Tibial artery (tissue), 4 donors: ENCODE results near the gene MX2.
A peak's percentile ranks its signal among the peaks of the same experiment; 100 is the strongest.

Experiments used
- DNase-seq, 2 donors: peaks; one replicate each; pipeline ENCODE4 v3.0.0-alpha.2; 2019
- H3K27ac ChIP-seq, 2 donors: fragments of 200-600 bp; sonication (generic) in 1 of 2; 1 replicate in 1 of 2; 2 replicates in 1 of 2; pipeline ENCODE4 v1.5.1; 2018 to 2019; ENCODE audit warnings: mild to moderate bottlenecking in 1 of 2
- H3K27me3 ChIP-seq, 2 donors: fragments of 200-600 bp; sonication (generic) in 1 of 2; one replicate each; pipeline versions ENCODE4 v1.5.1 to v1.6.0; 2016 to 2019
- H3K36me3 ChIP-seq, 3 donors: fragments of 200-600 bp; sonication (generic) in 2 of 3; one replicate each; pipeline ENCODE4 v1.5.1; 2016 to 2019; ENCODE audit warnings: mild to moderate bottlenecking in 2 of 3
- H3K4me1 ChIP-seq, 4 donors: fragments of 200-600 bp; sonication (generic) in 2 of 4; 1 replicate in 3 of 4; 2 replicates in 1 of 4; pipeline ENCODE4 v1.5.1; 2016 to 2019
- H3K4me3 ChIP-seq, 2 donors: fragments of 200-600 bp; sonication (generic) in 1 of 2; 1 replicate in 1 of 2; 2 replicates in 1 of 2; pipeline ENCODE4 v1.5.1; 2018 to 2019; ENCODE audit warnings: mild to moderate bottlenecking in 2 of 2
- H3K9me3 ChIP-seq, 3 donors: fragments of 200-600 bp; sonication (generic) in 1 of 3; one replicate each; pipeline ENCODE4 v1.5.1; 2016 to 2019
- CTCF ChIP-seq, 2 experiments: fragments of 200-600 bp in 1 of 2; fragments of 450-650 bp in 1 of 2; IDR thresholded peaks; one replicate each; pipeline ENCODE4 v1.5.1; 2017 to 2019; ENCODE audit warnings: antibody characterized with exemption in 2 of 2, mild to moderate bottlenecking in 1 of 2, moderate library complexity in 1 of 2
- intact Hi-C: fragments of 100-400 bp; cut with DNase I; formaldehyde crosslinking; loops from one replicate; pipeline ENCODE4 v1.15.0; 2023; ENCODE audit warnings: low total_unique reads

The MX2 gene

GRCh38 chr21:41403331-41403730 is 41.5 kb downstream of the MX2 start:
- DNase-seq, result peak in 1 of 2 donors; percentile 49
- intact Hi-C loops, result no loop called here
- peaks cover 2 to 18% (median 12%) of the 10 kb centered on the region in 3 donors for H3K36me3 ChIP-seq

GRCh38 chr21:41403966-41404365 is 42.1 kb downstream of the MX2 start:
- peak in 1 of 2 donors; percentile 39 for DNase-seq
- H3K4me3 ChIP-seq, result no peak overlapping the region
- no peak overlapping the region for H3K27ac ChIP-seq
- peaks cover 5 to 18% (median 15%) of the 10 kb centered on the region in 3 donors for H3K36me3 ChIP-seq
- no peaks in the 10 kb centered on the region for H3K4me1 ChIP-seq
- intact Hi-C loops, result no loop called here
- no peaks in the 10 kb centered on the region for H3K9me3 ChIP-seq
- no peak for TF ChIP-seq CTCF (IDR thresholded peaks at IDR 0.05)
- no peaks in the 10 kb centered on the region for H3K27me3 ChIP-seq

More at GRCh38 chr21:41403331-41403730, 41.5 kb downstream of the MX2 start:
- Histone ChIP-seq H3K9me3 (no peaks in the 10 kb centered on the region), H3K27me3 (no peaks in the 10 kb centered on the region), H3K4me3 (no peak overlapping the region), H3K27ac (no peak overlapping the region), H3K4me1 (no peaks in the 10 kb centered on the region)
- no peak for TF ChIP-seq CTCF (IDR thresholded peaks at IDR 0.05)

GRCh38 chr21:41405321-41405720 is 43.5 kb downstream of the MX2 start:
- DNase-seq, result peak in 1 of 2 donors; percentile 15
- Histone ChIP-seq H3K36me3 (peaks cover 5 to 23% (median 23%) of the 10 kb centered on the region in 3 donors), H3K4me1 (no peaks in the 10 kb centered on the region), H3K4me3 (no peak overlapping the region), H3K9me3 (no peaks in the 10 kb centered on the region), H3K27me3 (no peaks in the 10 kb centered on the region), H3K27ac (no peak overlapping the region)
- intact Hi-C loops, result no loop called here
- TF ChIP-seq CTCF (IDR thresholded peaks at IDR 0.05), result no peak

- Histone ChIP-seq H3K36me3 (peaks cover 5 to 23% (median 23%) of the 10 kb centered on the region in 3 donors), H3K27ac (no peak overlapping the region), H3K4me1 (no peaks in the 10 kb centered on the region), H3K27me3 (no peaks in the 10 kb centered on the region), H3K9me3 (peaks cover 0 to 7% (median 0%) of the 10 kb centered on the region in 3 donors), H3K4me3 (no peak overlapping the region)
- peak in 1 of 2 donors; percentile 28 for DNase-seq
- TF ChIP-seq CTCF (IDR thresholded peaks at IDR 0.05), result no peak
- intact Hi-C loops, result no loop called here
Measured at GRCh38 chr21:41406340-41406739, 44.5 kb downstream of the MX2 start.

- peaks cover 5 to 23% (median 18%) of the 10 kb centered on the region in 3 donors for H3K36me3 ChIP-seq
- H3K9me3 ChIP-seq, result peaks cover 0 to 7% (median 0%) of the 10 kb centered on the region in 3 donors
- no peak overlapping the region for H3K27ac ChIP-seq
- TF ChIP-seq CTCF (IDR thresholded peaks at IDR 0.05), result no peak
- intact Hi-C loops, result no loop called here
- no peaks in the 10 kb centered on the region for H3K27me3 ChIP-seq
- peak in 1 of 2 donors; percentile 23 for DNase-seq
- no peak overlapping the region for H3K4me3 ChIP-seq
- no peaks in the 10 kb centered on the region for H3K4me1 ChIP-seq
Measured at GRCh38 chr21:41407541-41408460, 46.0 kb downstream of the MX2 start.
